Liver (tissue), 9 donors: ENCODE measurements around the gene SLC38A10. TPM values are rescaled to one million over a fixed set of nuclear protein-coding genes. Genes with fewer than 3 reads are reported as not detected.

ENCODE experiments used
- DNase-seq: peaks from one replicate; pipeline ENCODE4 v3.0.0-alpha.2; 2017; ENCODE audit warnings: low spot score
- H3K27ac ChIP-seq, 2 donors: one replicate each; pipeline ENCODE4 v1.7.0; 2013; ENCODE audit warnings: inconsistent platforms in 2 of 2, low read length in 2 of 2, control low read depth in 1 of 2, low read depth in 1 of 2, mild to moderate bottlenecking in 1 of 2
- H3K27me3 ChIP-seq, 4 donors: one replicate each; pipeline versions ENCODE4 v1.6.1 to v1.7.0; 2013; ENCODE audit warnings: low read length in 3 of 4, inconsistent platforms in 1 of 4, mild to moderate bottlenecking in 1 of 4, moderate library complexity in 1 of 4; ENCODE audit not compliant: control insufficient read depth in 4 of 4, insufficient read depth in 4 of 4
- H3K36me3 ChIP-seq, 4 donors: one replicate each; pipeline versions ENCODE4 v1.6.1 to v1.7.0; 2013; ENCODE audit warnings: low read length in 3 of 4, mild to moderate bottlenecking in 3 of 4, low read depth in 1 of 4, moderate library complexity in 1 of 4; ENCODE audit not compliant: control insufficient read depth in 4 of 4, insufficient read depth in 3 of 4
- H3K4me1 ChIP-seq, 4 donors: one replicate each; pipeline versions ENCODE4 v1.6.1 to v1.7.0; 2013; ENCODE audit warnings: low read length in 3 of 4, mild to moderate bottlenecking in 3 of 4, moderate library complexity in 1 of 4; ENCODE audit not compliant: control insufficient read depth in 4 of 4, insufficient read depth in 4 of 4
- H3K4me3 ChIP-seq, 3 donors: one replicate each; pipeline versions ENCODE4 v1.6.1 to v1.7.0; 2013; ENCODE audit warnings: low read length in 3 of 3, control low read depth in 1 of 3, low read depth in 1 of 3, mild to moderate bottlenecking in 1 of 3
- H3K9ac ChIP-seq, 2 donors: one replicate each; pipeline ENCODE4 v1.7.0; 2013; ENCODE audit warnings: low read length in 2 of 2, mild to moderate bottlenecking in 2 of 2, moderate library complexity in 2 of 2, control low read depth in 1 of 2, low read depth in 1 of 2
- H3K9me3 ChIP-seq, 4 donors: one replicate each; pipeline versions ENCODE4 v1.6.1 to v1.7.0; 2013; ENCODE audit warnings: low read length in 3 of 4; ENCODE audit not compliant: control insufficient read depth in 4 of 4
- FOXA2 ChIP-seq: IDR thresholded peaks from 2 replicates; pipeline ENCODE4 v1.6.1; 2016; ENCODE audit warnings: antibody characterized with exemption
- GABPA ChIP-seq, 2 donors: IDR thresholded peaks in 1 of 2; conservative IDR thresholded peaks in 1 of 2; 2 replicates each; pipeline ENCODE4 v1.6.1; 2016; ENCODE audit warnings: antibody characterized with exemption in 2 of 2, mild to moderate bottlenecking in 1 of 2, moderate library complexity in 1 of 2
- HNF4A ChIP-seq, 2 donors: conservative IDR thresholded peaks; 2 replicates each; pipeline ENCODE4 v1.6.1; 2016; ENCODE audit warnings: antibody characterized with exemption in 2 of 2, mild to moderate bottlenecking in 2 of 2
- HNF4G ChIP-seq: IDR thresholded peaks from 2 replicates; pipeline ENCODE4 v1.6.1; 2016; ENCODE audit warnings: antibody characterized with exemption
- JUND ChIP-seq, 2 donors: IDR thresholded peaks; 2 replicates each; pipeline ENCODE4 v1.6.1; 2016; ENCODE audit warnings: antibody characterized with exemption in 2 of 2
- RAD21 ChIP-seq, 2 donors: IDR thresholded peaks; 2 replicates each; pipeline ENCODE4 v1.6.1; 2016; ENCODE audit warnings: antibody characterized with exemption in 2 of 2, mild to moderate bottlenecking in 2 of 2
- RXRA ChIP-seq, 2 donors: IDR thresholded peaks; 2 replicates each; pipeline ENCODE4 v1.6.1; 2017 to 2018; ENCODE audit warnings: antibody characterized with exemption in 2 of 2, mild to moderate bottlenecking in 1 of 2
- SP1 ChIP-seq: IDR thresholded peaks from 2 replicates; pipeline ENCODE4 v1.6.1; 2018; ENCODE audit warnings: antibody characterized with exemption, mild to moderate bottlenecking
- TAF1 ChIP-seq: conservative IDR thresholded peaks from 2 replicates; pipeline ENCODE4 v1.6.1; 2016; ENCODE audit warnings: antibody characterized with exemption, mild to moderate bottlenecking
- YY1 ChIP-seq: IDR thresholded peaks from 2 replicates; pipeline ENCODE4 v1.6.1; 2016; ENCODE audit warnings: antibody characterized with exemption, mild to moderate bottlenecking
- WGBS: extraction: QIAGEN DNeasy Blood & Tissue Kit; methylation state at CpG from one replicate; pipeline ENCODE4 v1.1.7; 2013; 5-methylcytosine and 5-hydroxymethylcytosine counted together
- polyA plus RNA-seq, 2 donors: library from polyadenylated mRNA; stranded (reverse) in 1 of 2; unstranded in 1 of 2; fragments of 200-250 nt in 1 of 2; fragments of >200 nt in 1 of 2; fragmentation: Nextera tagmentation in 1 of 2; extraction: Ambion mirVana in 1 of 2; gene quantifications; one replicate each; pipeline versions ENCODE4 v1.2.1 to v1.2.3, GENCODE V29; 2013 to 2015
- total RNA-seq, 2 donors: library from RNA; depleted of rRNA; stranded (reverse); fragments of >200 nt; gene quantifications; one replicate each; pipeline ENCODE4 v1.2.3, GENCODE V29; 2014
- TF ChIP-seq, protein P1 (sequence below): IDR thresholded peaks from 2 replicates; pipeline ENCODE4 v1.6.1; 2016; ENCODE audit warnings: antibody characterized with exemption
- TF ChIP-seq, protein P2 (sequence below): fragments of 150-350 bp; IDR thresholded peaks from 2 replicates; pipeline ENCODE4 v1.5.1; 2017; ENCODE audit warnings: improper control_type of control experiment, low read depth, low read length; ENCODE audit not compliant: missing input control
- TF ChIP-seq, protein P3 (sequence below): IDR thresholded peaks from 2 replicates; pipeline ENCODE4 v1.6.1; 2016; ENCODE audit warnings: antibody characterized with exemption
- donor health status: healthy.
- donor health status: healthy.
- donor health status: healthy.
- donor health status: healthy.
- donor health status: healthy.

SLC38A10 gene
- total and polyA plus RNA-seq, 4 donors: 29.3 to 117 (median 54.7) TPM

DNA sequence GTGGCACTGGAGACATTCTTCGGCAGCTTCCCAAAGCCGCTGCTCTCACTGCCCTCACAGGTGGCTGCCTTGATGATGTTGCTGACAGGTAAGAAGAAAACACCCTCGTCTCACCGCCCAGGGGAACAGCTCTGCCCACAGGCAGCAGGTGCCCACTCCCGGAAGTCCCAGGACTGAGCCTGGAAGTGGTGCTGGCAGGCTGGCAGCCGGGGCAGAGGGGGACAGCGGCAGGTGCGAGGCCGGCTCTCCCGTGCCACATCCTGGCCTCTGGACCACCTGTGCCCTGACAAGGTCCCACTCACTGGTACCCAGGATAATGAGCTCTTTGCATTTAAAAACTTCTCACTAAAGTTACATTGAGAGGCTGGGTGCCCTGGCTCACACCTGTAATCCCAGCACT is 92.8 kb downstream of the SLC38A10 start:
- Histone ChIP-seq H3K9me3 (no peaks in the 10 kb centered on the region), H3K4me3 (no peak overlapping the region), H3K4me1 (no peaks in the 10 kb centered on the region), H3K9ac (no peak overlapping the region), H3K27me3 (no peaks in the 10 kb centered on the region), H3K27ac (no peak overlapping the region), H3K36me3 (no peaks in the 10 kb centered on the region)
- no peak for DNase-seq
- 98% methylated on average over 10 of the region's 10 CpGs for WGBS
- TF ChIP-seq, protein P1, sequence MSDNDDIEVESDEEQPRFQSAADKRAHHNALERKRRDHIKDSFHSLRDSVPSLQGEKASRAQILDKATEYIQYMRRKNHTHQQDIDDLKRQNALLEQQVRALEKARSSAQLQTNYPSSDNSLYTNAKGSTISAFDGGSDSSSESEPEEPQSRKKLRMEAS: no peak
- no peak for TF ChIP-seq HNF4A (conservative IDR thresholded peaks at IDR 0.05)
- TF ChIP-seq FOXA2: no peak
- no peak for TF ChIP-seq TAF1
- no peak for TF ChIP-seq JUND (IDR thresholded peaks at IDR 0.05)
- TF ChIP-seq RXRA (IDR thresholded peaks at IDR 0.05): no peak
- TF ChIP-seq, protein P2, sequence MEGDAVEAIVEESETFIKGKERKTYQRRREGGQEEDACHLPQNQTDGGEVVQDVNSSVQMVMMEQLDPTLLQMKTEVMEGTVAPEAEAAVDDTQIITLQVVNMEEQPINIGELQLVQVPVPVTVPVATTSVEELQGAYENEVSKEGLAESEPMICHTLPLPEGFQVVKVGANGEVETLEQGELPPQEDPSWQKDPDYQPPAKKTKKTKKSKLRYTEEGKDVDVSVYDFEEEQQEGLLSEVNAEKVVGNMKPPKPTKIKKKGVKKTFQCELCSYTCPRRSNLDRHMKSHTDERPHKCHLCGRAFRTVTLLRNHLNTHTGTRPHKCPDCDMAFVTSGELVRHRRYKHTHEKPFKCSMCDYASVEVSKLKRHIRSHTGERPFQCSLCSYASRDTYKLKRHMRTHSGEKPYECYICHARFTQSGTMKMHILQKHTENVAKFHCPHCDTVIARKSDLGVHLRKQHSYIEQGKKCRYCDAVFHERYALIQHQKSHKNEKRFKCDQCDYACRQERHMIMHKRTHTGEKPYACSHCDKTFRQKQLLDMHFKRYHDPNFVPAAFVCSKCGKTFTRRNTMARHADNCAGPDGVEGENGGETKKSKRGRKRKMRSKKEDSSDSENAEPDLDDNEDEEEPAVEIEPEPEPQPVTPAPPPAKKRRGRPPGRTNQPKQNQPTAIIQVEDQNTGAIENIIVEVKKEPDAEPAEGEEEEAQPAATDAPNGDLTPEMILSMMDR: no peak
- TF ChIP-seq SP1: no peak
- no peak for TF ChIP-seq HNF4G
- no peak for TF ChIP-seq YY1
- TF ChIP-seq, protein P3, sequence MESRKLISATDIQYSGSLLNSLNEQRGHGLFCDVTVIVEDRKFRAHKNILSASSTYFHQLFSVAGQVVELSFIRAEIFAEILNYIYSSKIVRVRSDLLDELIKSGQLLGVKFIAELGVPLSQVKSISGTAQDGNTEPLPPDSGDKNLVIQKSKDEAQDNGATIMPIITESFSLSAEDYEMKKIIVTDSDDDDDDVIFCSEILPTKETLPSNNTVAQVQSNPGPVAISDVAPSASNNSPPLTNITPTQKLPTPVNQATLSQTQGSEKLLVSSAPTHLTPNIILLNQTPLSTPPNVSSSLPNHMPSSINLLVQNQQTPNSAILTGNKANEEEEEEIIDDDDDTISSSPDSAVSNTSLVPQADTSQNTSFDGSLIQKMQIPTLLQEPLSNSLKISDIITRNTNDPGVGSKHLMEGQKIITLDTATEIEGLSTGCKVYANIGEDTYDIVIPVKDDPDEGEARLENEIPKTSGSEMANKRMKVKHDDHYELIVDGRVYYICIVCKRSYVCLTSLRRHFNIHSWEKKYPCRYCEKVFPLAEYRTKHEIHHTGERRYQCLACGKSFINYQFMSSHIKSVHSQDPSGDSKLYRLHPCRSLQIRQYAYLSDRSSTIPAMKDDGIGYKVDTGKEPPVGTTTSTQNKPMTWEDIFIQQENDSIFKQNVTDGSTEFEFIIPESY: no peak
- TF ChIP-seq RAD21 (IDR thresholded peaks at IDR 0.05): no peak
- no peak for TF ChIP-seq GABPA (IDR thresholded peaks at IDR 0.05 in 1 of 2, conservative IDR thresholded peaks at IDR 0.05 in 1 of 2)

DNA sequence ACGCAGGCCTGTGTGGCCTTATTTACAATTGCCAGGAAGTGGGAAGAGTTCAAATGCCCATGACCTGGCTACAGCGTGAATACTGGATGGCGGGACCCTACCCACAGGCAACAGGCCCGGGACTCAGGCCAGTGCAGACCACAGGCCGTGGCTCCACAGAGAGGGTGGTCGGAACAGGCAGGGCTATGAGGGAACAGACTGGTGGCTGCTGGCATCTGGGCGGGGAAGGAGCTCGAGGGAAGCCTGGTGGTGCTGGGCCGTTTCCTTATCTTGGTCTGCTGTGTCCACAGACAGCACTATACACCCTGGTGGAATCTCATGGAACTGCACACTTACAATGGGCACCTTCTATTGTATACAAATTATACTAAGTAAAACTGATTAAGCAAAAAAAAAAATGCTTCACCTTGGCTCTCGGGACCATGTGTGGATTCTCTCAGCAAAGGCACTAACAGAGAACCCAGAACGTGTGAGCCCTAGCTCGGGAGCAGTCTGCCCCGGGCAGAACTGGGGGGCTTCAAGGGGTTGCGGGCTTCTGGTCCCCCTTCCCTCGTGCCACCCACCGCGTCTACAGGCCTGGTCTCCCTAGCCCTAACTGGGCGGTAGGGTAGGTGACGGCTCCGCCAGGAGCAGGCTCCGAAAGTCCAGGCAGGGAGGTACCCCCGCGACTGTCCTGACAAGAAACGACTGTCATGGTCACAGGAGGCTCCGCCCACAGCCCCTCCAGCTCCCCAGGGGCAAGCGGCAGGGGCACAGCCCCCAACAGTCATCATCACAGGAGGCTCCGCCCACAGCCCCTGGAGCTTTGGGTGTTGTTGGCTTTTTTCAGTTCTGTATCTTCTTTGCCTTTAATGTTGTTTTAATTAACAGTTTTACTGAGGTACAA is 94.2 kb downstream of the SLC38A10 start:
- Histone ChIP-seq H3K9ac (no peak overlapping the region), H3K4me3 (no peak overlapping the region), H3K9me3 (no peaks in the 10 kb centered on the region), H3K27ac (no peak overlapping the region), H3K36me3 (no peaks in the 10 kb centered on the region), H3K27me3 (no peaks in the 10 kb centered on the region), H3K4me1 (no peaks in the 10 kb centered on the region)
- peak; percentile 51 for DNase-seq
- TF ChIP-seq JUND (IDR thresholded peaks at IDR 0.05): no peak
- TF ChIP-seq, protein P2: peak; percentile 70
- peak; percentile 70 to 78 for TF ChIP-seq RAD21 (IDR thresholded peaks at IDR 0.05)
- WGBS: 73% methylated on average over 27 of the region's 27 CpGs
